ENCODE measurements around the gene CYP2W1. TPM values are rescaled to one million over a fixed set of nuclear protein-coding genes. Genes with fewer than 3 reads are reported as not detected.
A peak's percentile ranks its signal among the peaks of the same experiment; 100 is the strongest.

Gene CYP2W1
- polyA plus RNA-seq, 1 donor (not counting 4 experiments of a cell fraction or from before 2014, with no cell fraction given): 0.05 TPM

- dilution Hi-C loops (cut with MboI; ENCODE audit: extremely low pct_ligation_motif_present, low sequenced_read_pairs): no loop called here
- Histone ChIP-seq H3K79me2 (ENCODE audit: control insufficient read depth, insufficient read depth, low read length) (no peaks in the 10 kb centered on the region), H3K36me3 (ENCODE audit: control insufficient read depth in 2 of 2, extremely low read depth in 1 of 2, insufficient read depth in 2 of 2, low read length in 2 of 2) (peaks cover 6 to 16% of the 10 kb centered on the region in 2 experiments), H3K27ac (ENCODE audit: control insufficient read depth, insufficient read depth, low read length) (no peak overlapping the region), H3K4me1 (ENCODE audit: control insufficient read depth, extremely low read depth, insufficient read depth, low read length) (no peaks in the 10 kb centered on the region), H3K9me1 (ENCODE audit: control insufficient read depth, extremely low read depth, insufficient read depth, low read length) (no peaks in the 10 kb centered on the region), H2AFZ (ENCODE audit: control insufficient read depth, low read length) (no peak overlapping the region), H3K27me3 (ENCODE audit: control insufficient read depth, extremely low read depth, insufficient read depth, low read length) (peaks cover 15% of the 10 kb centered on the region), H3K4me3 (ENCODE audit: control insufficient read depth in 2 of 3, extremely low read depth in 1 of 3, insufficient read depth in 2 of 3, low read depth in 1 of 3, low read length in 3 of 3) (no peak overlapping the region), H3K4me2 (ENCODE audit: control insufficient read depth, extremely low read depth, insufficient read depth, low read depth, low read length) (no peak overlapping the region), H4K20me1 (ENCODE audit: control insufficient read depth, extremely low read depth, insufficient read depth, low read length) (peaks cover 6% of the 10 kb centered on the region), H3K9me3 (ENCODE audit: control insufficient read depth, low read depth, low read length) (no peaks in the 10 kb centered on the region), H3K9ac (ENCODE audit: control insufficient read depth, extremely low read depth, insufficient read depth, low read length) (no peak overlapping the region)
- FAIRE-seq: no peak
- TF ChIP-seq CTCF (optimal IDR thresholded peaks at IDR 0.05 in 1 of 3, IDR thresholded peaks at IDR 0.05 in 1 of 3, conservative IDR thresholded peaks at IDR 0.05 in 1 of 3; ENCODE audit: extremely low read depth in 1 of 3, insufficient read depth in 2 of 3, low read length in 3 of 3) (peak in 1 of 3 experiments; percentile 35), EZH2 (IDR thresholded peaks at IDR 0.05; ENCODE audit: low read length) (no peak)
- no peak for DNase-seq (ENCODE audit: low read depth, low spot score)
These were observed 19.5 kb upstream of the CYP2W1 start for GRCh38 chr7:963236-964078.

GRCh38 chr7:964401-965231 is 18.4 kb upstream of the CYP2W1 start:
- no peak overlapping the region for H2AFZ ChIP-seq (ENCODE audit: control insufficient read depth, low read length)
- H3K27me3 ChIP-seq (ENCODE audit: control insufficient read depth, extremely low read depth, insufficient read depth, low read length): peaks cover 15% of the 10 kb centered on the region
- H4K20me1 ChIP-seq (ENCODE audit: control insufficient read depth, extremely low read depth, insufficient read depth, low read length): peaks cover 6% of the 10 kb centered on the region
- peak; percentile 67 for FAIRE-seq
- H3K4me1 ChIP-seq (ENCODE audit: control insufficient read depth, extremely low read depth, insufficient read depth, low read length): no peaks in the 10 kb centered on the region
- peaks cover 3% of the 10 kb centered on the region for H3K79me2 ChIP-seq (ENCODE audit: control insufficient read depth, insufficient read depth, low read length)
- H3K36me3 ChIP-seq (ENCODE audit: control insufficient read depth in 2 of 2, extremely low read depth in 1 of 2, insufficient read depth in 2 of 2, low read length in 2 of 2): peaks cover 8 to 26% of the 10 kb centered on the region in 2 experiments
- no peak overlapping the region for H3K4me3 ChIP-seq (ENCODE audit: control insufficient read depth in 2 of 3, extremely low read depth in 1 of 3, insufficient read depth in 2 of 3, low read depth in 1 of 3, low read length in 3 of 3)
- no peak overlapping the region for H3K4me2 ChIP-seq (ENCODE audit: control insufficient read depth, extremely low read depth, insufficient read depth, low read depth, low read length)
- H3K9ac ChIP-seq (ENCODE audit: control insufficient read depth, extremely low read depth, insufficient read depth, low read length): no peak overlapping the region
- DNase-seq (ENCODE audit: low read depth, low spot score): no peak
- no peak overlapping the region for H3K27ac ChIP-seq (ENCODE audit: control insufficient read depth, insufficient read depth, low read length)
- TF ChIP-seq CTCF (optimal IDR thresholded peaks at IDR 0.05 in 1 of 3, IDR thresholded peaks at IDR 0.05 in 1 of 3, conservative IDR thresholded peaks at IDR 0.05 in 1 of 3; ENCODE audit: extremely low read depth in 1 of 3, insufficient read depth in 2 of 3, low read length in 3 of 3): peak; percentile 37 to 49 (median 41)
- TF ChIP-seq EZH2 (IDR thresholded peaks at IDR 0.05; ENCODE audit: low read length): no peak
- no peaks in the 10 kb centered on the region for H3K9me1 ChIP-seq (ENCODE audit: control insufficient read depth, extremely low read depth, insufficient read depth, low read length)
- H3K9me3 ChIP-seq (ENCODE audit: control insufficient read depth, low read depth, low read length): no peaks in the 10 kb centered on the region
- dilution Hi-C loops (cut with MboI; ENCODE audit: extremely low pct_ligation_motif_present, low sequenced_read_pairs): no loop called here
